ENCODE data around the gene TRIM67.
"Not testable (repeated sequence)": the region's sequence is repeated elsewhere in the genome, so short reads cannot be mapped to it uniquely, and the experiment has no call there.

The TRIM67 gene

GRCh38 chr1:231203259-231204057 lies 41.6 kb downstream of the TRIM67 start:
- DNase-seq (ENCODE audit: low read depth), result no peak

- DNase-seq (ENCODE audit: low read depth), result no peak
These were observed 45.0 kb downstream of the TRIM67 start for GRCh38 chr1:231206856-231207255.

- DNase-seq (ENCODE audit: low read depth), result no peak
These were observed 45.6 kb downstream of the TRIM67 start for GRCh38 chr1:231207437-231207836.

GRCh38 chr1:231208980-231209379 lies 47.1 kb downstream of the TRIM67 start:
- no peak for DNase-seq (ENCODE audit: low read depth)

GRCh38 chr1:231209531-231209930 lies 47.7 kb downstream of the TRIM67 start:
- no peak for DNase-seq (ENCODE audit: low read depth)

GRCh38 chr1:231210126-231210525 lies 48.3 kb downstream of the TRIM67 start:
- DNase-seq (ENCODE audit: low read depth), result no peak

GRCh38 chr1:231211005-231211857 lies 49.4 kb downstream of the TRIM67 start:
- peak; percentile 31 for DNase-seq (ENCODE audit: low read depth)

- not testable (repeated sequence) for DNase-seq (ENCODE audit: low read depth)
These were observed 50.4 kb downstream of the TRIM67 start for GRCh38 chr1:231212301-231212700.

- no peak for DNase-seq (ENCODE audit: low read depth)
These were observed 52.1 kb downstream of the TRIM67 start for GRCh38 chr1:231213831-231214573.

GRCh38 chr1:231214918-231215680 lies 53.2 kb downstream of the TRIM67 start:
- no peak for DNase-seq (ENCODE audit: low read depth)

GRCh38 chr1:231215681-231216385 lies 54.0 kb downstream of the TRIM67 start:
- no peak for DNase-seq (ENCODE audit: low read depth)

GRCh38 chr1:231216498-231216897 lies 54.6 kb downstream of the TRIM67 start:
- no peak for DNase-seq (ENCODE audit: low read depth)

GRCh38 chr1:231217056-231217455 lies 55.2 kb downstream of the TRIM67 start:
- no peak for DNase-seq (ENCODE audit: low read depth)

- DNase-seq (ENCODE audit: low read depth), result no peak
These were observed 56.2 kb downstream of the TRIM67 start for GRCh38 chr1:231218078-231218477.

- DNase-seq (ENCODE audit: low read depth), result no peak
These were observed 57.9 kb downstream of the TRIM67 start for GRCh38 chr1:231219422-231220401.

- DNase-seq (ENCODE audit: low read depth), result no peak
These were observed 58.9 kb downstream of the TRIM67 start for GRCh38 chr1:231220801-231221200.

GRCh38 chr1:231226156-231226555 lies 64.3 kb downstream of the TRIM67 start:
- no peak for DNase-seq (ENCODE audit: low read depth)

- no peak for DNase-seq (ENCODE audit: low read depth)
These were observed 69.7 kb downstream of the TRIM67 start for GRCh38 chr1:231231511-231231910.

GRCh38 chr1:231232870-231233734 lies 71.2 kb downstream of the TRIM67 start:
- DNase-seq (ENCODE audit: low read depth), result no peak
